CD4-positive, alpha-beta T cell treated with Interferon alpha-2 for 1 hour (primary cell): ENCODE data around the gene INPP4B.

Source experiments
- DNase-seq, 2 donors: peaks; one replicate each; pipeline ENCODE4 v3.0.0-alpha.2; 2020 to 2022

INPP4B gene

GRCh38 chr4:142281999-142282398 is 564.1 kb downstream of the INPP4B start:
- no peak for DNase-seq

- DNase-seq: no peak
Observed at GRCh38 chr4:142278663-142279062, 567.4 kb downstream of the INPP4B start.

GRCh38 chr4:142278171-142278570 is 567.9 kb downstream of the INPP4B start:
- no peak for DNase-seq

- DNase-seq: no peak
Observed at GRCh38 chr4:142274137-142274536, 572.0 kb downstream of the INPP4B start.

- no peak for DNase-seq
Observed at GRCh38 chr4:142272452-142272851, 573.6 kb downstream of the INPP4B start.

GRCh38 chr4:142271832-142272231 is 574.3 kb downstream of the INPP4B start:
- no peak for DNase-seq

GRCh38 chr4:142267101-142267500 is 579.0 kb downstream of the INPP4B start:
- DNase-seq: no peak

GRCh38 chr4:142265946-142266345 is 580.2 kb downstream of the INPP4B start:
- DNase-seq: no peak

- DNase-seq: no peak
Observed at GRCh38 chr4:142265536-142265935, 580.6 kb downstream of the INPP4B start.

GRCh38 chr4:142264961-142265360 is 581.1 kb downstream of the INPP4B start:
- DNase-seq: peak in 1 of 2 donors; percentile 20

- DNase-seq: no peak
Observed at GRCh38 chr4:142262956-142263355, 583.1 kb downstream of the INPP4B start.

- no peak for DNase-seq
Observed at GRCh38 chr4:142248946-142249345, 597.2 kb downstream of the INPP4B start.

- no peak for DNase-seq
Observed at GRCh38 chr4:142243255-142243654, 602.8 kb downstream of the INPP4B start.

GRCh38 chr4:142242156-142242555 is 603.9 kb downstream of the INPP4B start:
- no peak for DNase-seq

- DNase-seq: no peak
Observed at GRCh38 chr4:142238589-142238988, 607.5 kb downstream of the INPP4B start.

GRCh38 chr4:142236268-142236667 is 609.8 kb downstream of the INPP4B start:
- no peak for DNase-seq

- no peak for DNase-seq
Observed at GRCh38 chr4:142231787-142232186, 614.3 kb downstream of the INPP4B start.

GRCh38 chr4:142230991-142231390 is 615.1 kb downstream of the INPP4B start:
- DNase-seq: no peak

GRCh38 chr4:142226014-142226413 is 620.1 kb downstream of the INPP4B start:
- no peak for DNase-seq

GRCh38 chr4:142222127-142222526 is 624.0 kb downstream of the INPP4B start:
- no peak for DNase-seq

GRCh38 chr4:142218726-142219125 is 627.4 kb downstream of the INPP4B start:
- no peak for DNase-seq

GRCh38 chr4:142211444-142211843 is 634.7 kb downstream of the INPP4B start:
- peak in 1 of 2 donors; percentile 9 for DNase-seq

- no peak for DNase-seq
Observed at GRCh38 chr4:142203505-142203904, 642.6 kb downstream of the INPP4B start.

GRCh38 chr4:142202404-142203332 is 643.4 kb downstream of the INPP4B start:
- no peak for DNase-seq

- no peak for DNase-seq
Observed at GRCh38 chr4:142201041-142201440, 645.1 kb downstream of the INPP4B start.
